Activated B cell treated with CpG ODN at 0.5 μM for 24 hours (primary cell): Measurements from ENCODE around the gene MYO1A. TPM values are rescaled to one million over a fixed set of nuclear protein-coding genes. Genes with fewer than 3 reads are reported as not detected.

Source experiments
- ATAC-seq: fragments of 200-7000 bp; cut with Tn5 transposase; one replicate; pipeline ENCODE4 v1.10.0; 2021; ENCODE audit warnings: low read depth, mild to moderate bottlenecking, moderate library complexity
- CTCF ChIA-PET: fragments of 350-600 bp; sonication (Branson Sonifier 250); formaldehyde crosslinking; loops from one replicate; lab custom pipeline; 2021; ENCODE audit warnings: antibody characterized with exemption; lab: Charles Lee
- POLR2A ChIA-PET: fragments of 350-600 bp; sonication (Branson Sonifier 250); formaldehyde crosslinking; loops from one replicate; lab custom pipeline; 2021; ENCODE audit warnings: antibody characterized with exemption; lab: Charles Lee
- DNase-seq: peaks from one replicate; pipeline ENCODE4 v3.0.0; 2022
- H3K27ac Mint-ChIP-seq: one replicate; pipeline ENCODE4 v1.8.0; 2020; ENCODE audit warnings: mixed read lengths
- H3K27me3 Mint-ChIP-seq: one replicate; pipeline ENCODE4 v1.8.0; 2021; ENCODE audit warnings: mixed read lengths
- H3K36me3 Mint-ChIP-seq: one replicate; pipeline ENCODE4 v1.8.0; 2021; ENCODE audit warnings: low read depth, mixed read lengths
- H3K4me1 Mint-ChIP-seq: one replicate; pipeline ENCODE4 v1.8.0; 2021; ENCODE audit warnings: mixed read lengths
- H3K4me3 Mint-ChIP-seq: one replicate; pipeline ENCODE4 v1.8.0; 2020; ENCODE audit warnings: mild to moderate bottlenecking, mixed read lengths
- H3K9me3 Mint-ChIP-seq: one replicate; pipeline ENCODE4 v1.8.0; 2020; ENCODE audit warnings: mixed read lengths
- intact Hi-C: fragments of 100-400 bp; cut with micrococcal nuclease; formaldehyde crosslinking; loops from one replicate; pipeline ENCODE4 v1.15.1; 2024
- total RNA-seq: library from RNA; stranded (reverse); gene quantifications from 2 replicates; pipeline ENCODE4 v1.2.3, GENCODE V29; 2022
- TF ChIP-seq, protein P1 (sequence below): fragments of 200-600 bp; IDR thresholded peaks from one replicate; pipeline ENCODE4 v1.8.0; 2022; ENCODE audit warnings: antibody characterized with exemption, mild to moderate bottlenecking

MYO1A gene
- total RNA-seq, 1 donor from 2014 or later, result 0.71 TPM

DNA sequence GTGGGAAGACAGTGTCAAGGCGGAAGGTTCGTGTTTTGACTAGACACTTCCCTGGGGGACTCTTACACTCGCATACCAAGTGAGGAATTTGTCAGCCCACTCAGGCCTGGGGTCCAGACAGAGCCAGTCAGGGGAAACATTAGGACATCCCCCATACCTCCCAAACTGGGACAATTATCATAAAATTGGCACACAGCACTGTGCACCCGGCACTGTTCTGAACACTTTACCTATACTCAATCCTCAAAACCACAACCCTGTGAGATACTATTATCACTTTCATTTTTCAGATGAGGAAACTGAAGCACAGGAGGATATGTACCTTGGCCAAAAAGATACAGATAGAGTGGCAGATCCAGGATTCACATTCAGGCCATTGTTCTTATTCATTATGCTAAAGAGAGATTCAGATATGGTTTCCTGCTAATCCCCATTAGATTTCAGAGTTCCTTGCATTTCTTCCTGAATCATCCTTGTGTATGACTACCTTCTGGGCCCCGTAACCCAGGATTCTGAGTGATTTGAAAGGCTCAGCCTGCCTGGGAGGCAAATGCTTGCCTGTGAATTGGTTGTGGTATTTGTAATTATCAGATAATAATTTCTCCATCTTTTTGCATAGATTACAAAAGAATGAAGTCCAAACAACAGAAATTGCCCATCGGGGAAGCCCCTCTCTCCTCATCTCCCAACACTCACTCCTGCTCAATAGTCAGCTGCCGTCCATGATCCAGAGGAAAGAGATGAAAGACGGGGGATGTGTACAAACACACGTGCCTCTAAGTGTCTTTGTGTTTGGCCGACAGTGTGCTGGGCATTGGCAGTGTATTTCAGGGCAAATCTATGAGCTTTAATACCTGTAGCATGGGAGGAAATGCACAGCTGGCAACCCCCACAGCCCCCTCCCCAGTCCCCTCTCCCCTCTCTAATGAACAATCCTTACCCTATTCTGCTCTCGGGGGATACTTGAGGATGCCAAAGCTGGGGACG lies 38.2 kb downstream of the MYO1A start:
- ATAC-seq, result no peak
- no peaks in the 10 kb centered on the region for H3K36me3 Mint-ChIP-seq
- peaks cover 27% of the 10 kb centered on the region for H3K4me1 Mint-ChIP-seq
- TF ChIP-seq, protein P1, sequence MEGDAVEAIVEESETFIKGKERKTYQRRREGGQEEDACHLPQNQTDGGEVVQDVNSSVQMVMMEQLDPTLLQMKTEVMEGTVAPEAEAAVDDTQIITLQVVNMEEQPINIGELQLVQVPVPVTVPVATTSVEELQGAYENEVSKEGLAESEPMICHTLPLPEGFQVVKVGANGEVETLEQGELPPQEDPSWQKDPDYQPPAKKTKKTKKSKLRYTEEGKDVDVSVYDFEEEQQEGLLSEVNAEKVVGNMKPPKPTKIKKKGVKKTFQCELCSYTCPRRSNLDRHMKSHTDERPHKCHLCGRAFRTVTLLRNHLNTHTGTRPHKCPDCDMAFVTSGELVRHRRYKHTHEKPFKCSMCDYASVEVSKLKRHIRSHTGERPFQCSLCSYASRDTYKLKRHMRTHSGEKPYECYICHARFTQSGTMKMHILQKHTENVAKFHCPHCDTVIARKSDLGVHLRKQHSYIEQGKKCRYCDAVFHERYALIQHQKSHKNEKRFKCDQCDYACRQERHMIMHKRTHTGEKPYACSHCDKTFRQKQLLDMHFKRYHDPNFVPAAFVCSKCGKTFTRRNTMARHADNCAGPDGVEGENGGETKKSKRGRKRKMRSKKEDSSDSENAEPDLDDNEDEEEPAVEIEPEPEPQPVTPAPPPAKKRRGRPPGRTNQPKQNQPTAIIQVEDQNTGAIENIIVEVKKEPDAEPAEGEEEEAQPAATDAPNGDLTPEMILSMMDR, result no peak
- H3K9me3 Mint-ChIP-seq, result no peaks in the 10 kb centered on the region
- DNase-seq, result no peak
- no peak overlapping the region for H3K27ac Mint-ChIP-seq
- no peaks in the 10 kb centered on the region for H3K27me3 Mint-ChIP-seq
- ChIA-PET CTCF (interaction anchor here (1.4 to 9.6 kb wide), 3 partner anchors 19 to 171 kb away, joined by 3 to 89 read pairs (median 4); no protein-coding TSS in a partner anchor), POLR2A (interaction anchor here (1.1 kb wide), 1 partner anchor 99 kb away, joined by 3 read pairs; the partner anchor contains the start of gene STAT6)
- peak overlapping the region; percentile 16 for H3K4me3 Mint-ChIP-seq
- intact Hi-C loops, result no loop called here

DNA sequence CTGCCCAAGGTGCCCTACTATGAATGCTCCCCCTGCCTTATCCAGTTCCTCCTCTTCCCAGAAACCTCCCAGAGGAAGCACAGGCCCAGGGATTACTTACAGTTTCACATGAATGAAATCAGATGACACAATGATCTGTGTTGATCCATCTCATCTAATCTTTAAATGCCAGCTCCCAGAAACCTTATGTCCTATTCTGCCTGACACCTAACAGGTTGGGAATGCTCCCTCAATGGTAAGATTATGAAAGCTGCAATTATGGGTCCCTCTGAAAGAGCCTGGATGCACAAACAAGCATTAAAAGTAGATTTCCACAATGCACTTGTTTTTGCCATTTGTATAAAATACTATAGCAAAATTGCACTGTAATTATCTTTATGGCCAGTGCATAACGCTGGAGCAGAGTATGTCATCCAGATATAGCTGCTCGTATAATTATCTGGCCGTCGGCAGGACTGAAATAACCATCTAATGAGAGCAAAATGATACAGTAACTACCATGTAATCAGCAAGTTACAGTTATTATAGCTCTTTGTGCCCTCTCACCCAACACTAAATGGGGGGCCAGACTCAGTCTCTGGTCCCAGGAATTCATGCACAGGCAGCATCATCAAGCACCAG lies 39.2 kb downstream of the MYO1A start:
- POLR2A ChIA-PET, result interaction anchor here (0.6 to 1.1 kb wide), 2 partner anchors 100 to 260 kb away, joined by 3 to 4 read pairs; partner anchors contain the start of gene STAT6
- CTCF ChIA-PET, result interaction anchor here (1.4 to 9.6 kb wide), 3 partner anchors 20 to 172 kb away, joined by 3 to 89 read pairs (median 4); no protein-coding TSS in a partner anchor
- no peak for ATAC-seq
- no peak overlapping the region for H3K27ac Mint-ChIP-seq
- peaks cover under 1% of the 10 kb centered on the region for H3K36me3 Mint-ChIP-seq
- no peaks in the 10 kb centered on the region for H3K27me3 Mint-ChIP-seq
- H3K4me3 Mint-ChIP-seq, result no peak overlapping the region
- TF ChIP-seq, protein P1, result no peak
- H3K4me1 Mint-ChIP-seq, result peaks cover 31% of the 10 kb centered on the region
- intact Hi-C loops, result no loop called here
- no peak for DNase-seq
- no peaks in the 10 kb centered on the region for H3K9me3 Mint-ChIP-seq

DNA sequence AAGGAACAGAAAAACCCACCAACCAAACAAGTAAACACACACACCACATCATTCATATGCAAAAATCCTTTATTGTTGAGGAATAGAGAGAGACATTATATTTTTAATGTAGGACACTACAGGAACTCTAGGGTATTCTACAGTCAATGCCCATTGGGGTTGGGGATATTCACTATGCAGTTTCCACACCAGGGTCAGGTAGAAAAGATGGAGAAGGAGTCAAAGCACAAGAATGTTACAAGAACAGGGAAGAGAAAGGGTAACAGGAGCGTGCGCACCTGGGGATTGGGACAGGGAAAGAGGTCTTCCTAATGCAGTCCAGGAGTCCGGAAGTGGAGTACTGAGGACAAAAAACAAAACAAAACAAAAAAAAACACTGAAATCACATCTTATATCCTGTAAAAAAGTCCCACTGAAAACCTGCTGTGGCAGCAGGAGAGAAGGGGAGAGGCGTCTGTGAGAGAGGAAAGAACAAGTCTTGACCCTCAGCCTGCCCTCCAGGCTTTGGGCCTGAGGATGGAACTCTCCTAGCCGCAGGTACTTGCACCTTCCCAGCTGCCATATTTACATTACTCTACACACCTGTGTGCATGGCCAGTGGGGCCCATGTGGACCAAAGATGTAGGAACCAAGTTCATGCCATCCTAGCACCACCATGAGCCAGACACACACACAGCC lies 39.8 kb downstream of the MYO1A start:
- ChIA-PET POLR2A (no interaction called here), CTCF (interaction anchor here (1.5 to 9.6 kb wide), 2 partner anchors 50 to 173 kb away, joined by 4 to 89 read pairs; no protein-coding TSS in a partner anchor)
- DNase-seq (no peak), ATAC-seq (no peak)
- Mint-ChIP-seq H3K27me3 (no peaks in the 10 kb centered on the region), H3K4me1 (peaks cover 38% of the 10 kb centered on the region), H3K4me3 (no peak overlapping the region), H3K9me3 (no peaks in the 10 kb centered on the region), H3K27ac (no peak overlapping the region), H3K36me3 (peaks cover 2% of the 10 kb centered on the region)
- intact Hi-C loops, result loop anchor here (5.0 kb wide), 2 partner anchors 232 to 253 kb away; no protein-coding TSS in a partner anchor
- TF ChIP-seq, protein P1, result no peak

DNA sequence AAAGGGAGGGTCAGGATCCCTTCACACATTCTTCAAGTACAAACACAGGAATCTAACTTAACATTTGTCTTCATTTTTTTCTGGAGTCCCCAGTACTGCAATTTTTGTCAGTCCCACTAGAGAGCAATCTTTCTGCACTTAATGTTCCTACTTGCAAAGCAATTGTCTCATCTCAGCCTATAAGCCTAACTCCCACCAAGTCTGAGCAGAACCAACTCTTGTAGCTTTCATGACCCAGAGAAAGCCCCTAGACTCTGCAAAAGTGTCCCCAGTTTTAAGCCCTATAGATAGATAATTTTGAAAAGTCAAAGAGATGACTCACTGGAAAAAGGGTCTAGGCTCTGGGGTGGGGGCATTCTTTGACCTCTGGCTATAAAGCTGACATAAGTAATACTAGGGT lies 41.8 kb downstream of the MYO1A start:
- ChIA-PET CTCF (interaction anchor here (0.6 to 9.6 kb wide), 6 partner anchors 27 to 104 kb away, joined by 3 to 89 read pairs (median 5); partner anchors contain the start of gene STAT6), POLR2A (interaction anchor here (1.0 to 2.7 kb wide), 2 partner anchors 104 to 282 kb away, joined by 4 to 26 read pairs; partner anchors contain the start of gene STAT6)
- no peaks in the 10 kb centered on the region for H3K9me3 Mint-ChIP-seq
- H3K4me1 Mint-ChIP-seq, result peaks cover 44% of the 10 kb centered on the region
- intact Hi-C loops, result loop anchor here (1.0 to 5.0 kb wide), 5 partner anchors 54 to 251 kb away; no protein-coding TSS in a partner anchor
- peaks cover 16% of the 10 kb centered on the region for H3K36me3 Mint-ChIP-seq
- no peaks in the 10 kb centered on the region for H3K27me3 Mint-ChIP-seq
- DNase-seq, result no peak
- ATAC-seq, result no peak
- H3K4me3 Mint-ChIP-seq, result peak overlapping the region; percentile 60
- TF ChIP-seq, protein P1, result no peak
- H3K27ac Mint-ChIP-seq, result no peak overlapping the region
